Mesothelial cell of epicardium (in vitro differentiated cells): Measurements from ENCODE around the gene LACTB. TPM values are rescaled to one million over a fixed set of nuclear protein-coding genes. Genes with fewer than 3 reads are reported as not detected.

Experiments
- DNase-seq, 2 experiments: peaks; one replicate each; pipeline ENCODE4 v3.0.0; 2021; ENCODE audit warnings: low spot score in 2 of 2; ENCODE audit not compliant: unreplicated experiment in 2 of 2
- H3K27ac Mint-ChIP-seq: 2 replicates; pipeline ENCODE4 v1.8.0; 2021; ENCODE audit warnings: mixed read lengths
- H3K27me3 Mint-ChIP-seq: 2 replicates; pipeline ENCODE4 v1.8.0; 2021; ENCODE audit warnings: low read depth, mixed read lengths
- H3K36me3 Mint-ChIP-seq: 2 replicates; pipeline ENCODE4 v1.8.0; 2021; ENCODE audit warnings: mixed read lengths
- H3K4me1 Mint-ChIP-seq: 2 replicates; pipeline ENCODE4 v1.8.0; 2021; ENCODE audit warnings: mixed read lengths
- H3K4me3 Mint-ChIP-seq: 2 replicates; pipeline ENCODE4 v1.8.0; 2021; ENCODE audit warnings: mild to moderate bottlenecking, moderate library complexity, mixed read lengths
- H3K9me3 Mint-ChIP-seq: 2 replicates; pipeline ENCODE4 v1.8.0; 2021; ENCODE audit warnings: mixed read lengths
- CTCF ChIP-seq: fragments of 200-600 bp; sonication (generic); IDR thresholded peaks from one replicate; pipeline ENCODE4 v1.5.0; 2021; ENCODE audit warnings: antibody characterized with exemption; ENCODE audit not compliant: unreplicated experiment
- total RNA-seq: library from RNA; stranded (reverse); gene quantifications from 3 replicates; pipeline ENCODE4 v1.2.1, GENCODE V29; 2021

The LACTB gene
- total RNA-seq, 1 donor from 2014 or later = 8.2 TPM

- no peaks in the 10 kb centered on the region for H3K27me3 Mint-ChIP-seq
- TF ChIP-seq CTCF = no peak
- H3K27ac Mint-ChIP-seq = no peak overlapping the region
- peaks cover 3% of the 10 kb centered on the region for H3K36me3 Mint-ChIP-seq
- no peak for DNase-seq
- H3K9me3 Mint-ChIP-seq = no peaks in the 10 kb centered on the region
- no peak overlapping the region for H3K4me3 Mint-ChIP-seq
- no peaks in the 10 kb centered on the region for H3K4me1 Mint-ChIP-seq
These were observed 13.6 kb downstream of the LACTB start for GRCh38 chr15:63135281-63135680.

GRCh38 chr15:63135804-63136203 is 14.1 kb downstream of the LACTB start:
- Mint-ChIP-seq H3K4me3 (no peak overlapping the region), H3K36me3 (peaks cover 3% of the 10 kb centered on the region), H3K9me3 (no peaks in the 10 kb centered on the region), H3K27ac (no peak overlapping the region), H3K27me3 (no peaks in the 10 kb centered on the region), H3K4me1 (no peaks in the 10 kb centered on the region)
- DNase-seq = no peak
- no peak for TF ChIP-seq CTCF

DNA sequence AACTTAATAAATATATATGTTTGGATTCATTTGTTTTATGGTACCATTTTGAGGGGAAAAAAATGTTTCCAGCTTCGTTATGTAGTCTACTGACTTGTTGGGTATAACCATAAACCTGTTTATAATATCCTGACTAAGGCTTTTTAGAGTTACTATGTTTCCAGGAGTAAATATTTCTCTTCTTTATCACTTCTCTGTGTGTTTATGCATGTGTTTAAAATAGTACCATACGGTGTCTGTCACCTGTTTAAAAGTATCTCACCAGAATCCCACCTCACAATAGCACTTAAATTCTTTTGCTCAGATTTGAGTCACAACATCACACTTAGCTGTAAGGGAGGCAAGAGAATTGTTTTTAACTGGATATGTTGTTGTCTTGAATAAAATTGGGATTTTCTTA is 15.1 kb downstream of the LACTB start:
- H3K36me3 Mint-ChIP-seq = peaks cover 8% of the 10 kb centered on the region
- TF ChIP-seq CTCF = no peak
- H3K4me1 Mint-ChIP-seq = no peaks in the 10 kb centered on the region
- no peak overlapping the region for H3K27ac Mint-ChIP-seq
- no peak overlapping the region for H3K4me3 Mint-ChIP-seq
- no peak for DNase-seq
- H3K9me3 Mint-ChIP-seq = no peaks in the 10 kb centered on the region
- no peaks in the 10 kb centered on the region for H3K27me3 Mint-ChIP-seq

DNA sequence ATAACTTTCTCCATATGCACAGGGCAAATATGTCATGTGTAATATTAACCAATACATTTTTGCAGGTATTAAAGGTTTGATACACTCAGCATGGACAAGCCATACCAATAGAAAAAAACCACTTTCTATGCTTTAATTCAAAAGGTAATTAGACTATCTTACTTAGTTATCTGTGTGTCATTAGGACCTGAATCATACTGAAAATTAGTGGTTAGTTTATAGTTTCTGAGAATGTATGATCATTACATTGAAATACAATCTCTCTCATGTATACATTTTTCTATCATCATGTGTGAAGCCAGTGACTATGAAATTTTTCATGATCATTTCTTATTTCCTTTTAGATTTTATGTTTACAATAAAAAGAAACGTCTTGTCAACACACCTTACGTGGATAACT is 19.3 kb downstream of the LACTB start:
- TF ChIP-seq CTCF = no peak
- H3K36me3 Mint-ChIP-seq = peaks cover 22% of the 10 kb centered on the region
- no peaks in the 10 kb centered on the region for H3K27me3 Mint-ChIP-seq

DNA sequence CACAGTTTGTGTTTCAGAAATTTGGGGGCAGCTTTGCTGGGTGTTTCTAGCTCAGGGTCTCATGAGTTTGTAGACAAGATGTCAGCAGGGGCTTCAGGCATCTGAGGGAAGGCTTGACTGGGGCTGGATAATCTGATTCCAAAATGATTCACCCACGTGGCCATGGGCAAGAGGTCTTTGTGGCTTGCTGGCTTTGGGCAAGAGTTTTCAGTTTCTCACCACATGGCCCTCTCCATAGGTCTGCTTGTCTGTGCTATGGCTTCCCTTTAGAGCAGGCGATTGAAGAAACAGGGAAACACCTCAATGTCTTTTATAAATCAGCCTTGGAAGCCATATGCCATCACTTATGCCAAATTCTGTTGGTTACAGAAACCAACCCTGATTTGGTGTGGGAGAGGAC is 23.8 kb downstream of the LACTB start:
- no peaks in the 10 kb centered on the region for H3K27me3 Mint-ChIP-seq
- no peak for TF ChIP-seq CTCF
- no peak overlapping the region for H3K27ac Mint-ChIP-seq
- DNase-seq = no peak
- no peaks in the 10 kb centered on the region for H3K4me1 Mint-ChIP-seq
- no peak overlapping the region for H3K4me3 Mint-ChIP-seq
- H3K9me3 Mint-ChIP-seq = peaks cover 9% of the 10 kb centered on the region
- peaks cover 36% of the 10 kb centered on the region for H3K36me3 Mint-ChIP-seq

More for the DNA sequence above, 19.3 kb downstream of the LACTB start:
- H3K4me3 Mint-ChIP-seq = no peak overlapping the region
- no peaks in the 10 kb centered on the region for H3K4me1 Mint-ChIP-seq
- no peak for DNase-seq
- no peak overlapping the region for H3K27ac Mint-ChIP-seq
- peaks cover 5% of the 10 kb centered on the region for H3K9me3 Mint-ChIP-seq

DNA sequence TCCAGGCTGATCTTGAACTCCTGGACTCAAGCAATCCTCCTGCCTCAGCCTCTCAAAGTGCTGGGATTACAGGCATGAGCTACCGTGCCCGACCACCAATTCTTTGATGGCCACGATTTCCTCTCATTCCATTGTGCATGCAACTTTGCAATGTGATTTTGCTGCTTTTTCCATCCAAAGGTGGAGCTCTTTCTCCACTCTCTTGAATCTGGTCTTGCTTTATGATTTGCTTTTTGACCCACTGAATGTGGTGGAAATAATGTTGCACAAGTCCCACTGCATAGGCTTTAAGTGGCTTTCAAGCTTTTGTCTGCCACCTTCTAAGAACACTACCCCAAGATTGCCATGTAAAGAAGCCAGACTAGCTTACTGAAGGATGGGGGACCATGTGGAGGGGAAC is 25.0 kb downstream of the LACTB start:
- H3K4me3 Mint-ChIP-seq = no peak overlapping the region
- H3K4me1 Mint-ChIP-seq = no peaks in the 10 kb centered on the region
- TF ChIP-seq CTCF = no peak
- H3K9me3 Mint-ChIP-seq = peaks cover 9% of the 10 kb centered on the region
- H3K27ac Mint-ChIP-seq = no peak overlapping the region
- DNase-seq = no peak
- H3K36me3 Mint-ChIP-seq = peaks cover 35% of the 10 kb centered on the region
- no peaks in the 10 kb centered on the region for H3K27me3 Mint-ChIP-seq
